ENCODE data around the gene ERFE.

The ERFE gene

DNA sequence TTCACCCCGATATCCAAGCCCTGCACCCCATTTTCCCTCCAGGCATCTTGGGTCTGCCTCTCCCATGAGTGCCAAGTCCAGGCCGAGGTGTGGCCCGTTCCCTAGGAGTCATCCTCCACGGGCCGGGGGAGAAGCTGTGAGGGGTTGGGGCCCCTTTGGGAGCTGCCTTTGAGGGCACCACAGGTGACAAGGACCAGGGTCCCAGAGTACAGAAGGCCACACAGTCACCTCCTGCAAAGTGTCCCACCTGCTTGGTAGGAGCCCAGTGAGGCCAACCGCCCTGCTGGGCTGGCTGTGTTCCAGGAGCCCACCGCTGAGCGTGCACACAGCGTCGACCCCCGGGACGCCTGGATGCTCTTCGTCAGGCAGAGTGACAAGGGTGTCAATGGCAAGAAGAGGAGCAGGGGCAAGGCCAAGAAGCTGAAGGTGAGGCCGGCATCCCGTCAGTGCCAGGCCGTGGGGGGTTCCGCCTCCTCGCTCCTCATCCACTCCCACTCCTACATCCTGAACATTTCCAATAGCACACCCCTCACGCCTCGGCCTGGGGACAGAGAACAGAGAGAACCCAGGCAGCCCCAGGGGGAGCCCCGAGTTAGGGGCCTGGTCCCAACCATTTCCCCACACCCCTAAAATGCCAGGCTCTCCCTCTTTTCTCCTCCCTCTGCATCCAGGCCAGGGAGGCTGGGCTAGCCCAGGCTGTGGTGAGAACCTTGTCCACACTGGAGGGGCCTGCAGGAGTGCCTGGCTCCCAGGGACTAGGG is 2.7 kb downstream of the ERFE start:
- no peaks in the 10 kb centered on the region for H3K9me3 ChIP-seq (ENCODE audit: insufficient read depth, low read length, severe bottlenecking)
- no peak overlapping the region for H3K4me3 ChIP-seq (ENCODE audit: low read depth in 1 of 2, low read length in 2 of 2)
- no peaks in the 10 kb centered on the region for H3K79me2 ChIP-seq (ENCODE audit: insufficient read depth, low read length)
- DNase-seq: no peak
- H4K20me1 ChIP-seq (ENCODE audit: insufficient read depth, low read length): no peaks in the 10 kb centered on the region; the same call in 1 of the 2 replicates
- no peaks in the 10 kb centered on the region for H3K27me3 ChIP-seq (ENCODE audit: insufficient read depth, low read length, poor library complexity)
- no peak overlapping the region for H3K27ac ChIP-seq (ENCODE audit: low read length)
- no peaks in the 10 kb centered on the region for H3K36me3 ChIP-seq (ENCODE audit: insufficient read depth, low read length)
- no peak overlapping the region for H3K4me2 ChIP-seq (ENCODE audit: insufficient read depth, low read length)
- no peak overlapping the region for H2AFZ ChIP-seq (ENCODE audit: low read depth, low read length)
- no peaks in the 10 kb centered on the region for H3K4me1 ChIP-seq (ENCODE audit: insufficient read depth, low read length)
- no peak for ATAC-seq (ENCODE audit: insufficient read depth, low read depth)
- TF ChIP-seq EZH2 (IDR thresholded peaks at IDR 0.05; ENCODE audit: borderline replicate concordance, low read depth, low read length, severe bottlenecking) (no peak), CTCF (IDR thresholded peaks at IDR 0.05; ENCODE audit: borderline replicate concordance, extremely low read depth, low read length, poor library complexity, severe bottlenecking) (no peak)
- no peak overlapping the region for H3K9ac ChIP-seq (ENCODE audit: low read depth, low read length)

DNA sequence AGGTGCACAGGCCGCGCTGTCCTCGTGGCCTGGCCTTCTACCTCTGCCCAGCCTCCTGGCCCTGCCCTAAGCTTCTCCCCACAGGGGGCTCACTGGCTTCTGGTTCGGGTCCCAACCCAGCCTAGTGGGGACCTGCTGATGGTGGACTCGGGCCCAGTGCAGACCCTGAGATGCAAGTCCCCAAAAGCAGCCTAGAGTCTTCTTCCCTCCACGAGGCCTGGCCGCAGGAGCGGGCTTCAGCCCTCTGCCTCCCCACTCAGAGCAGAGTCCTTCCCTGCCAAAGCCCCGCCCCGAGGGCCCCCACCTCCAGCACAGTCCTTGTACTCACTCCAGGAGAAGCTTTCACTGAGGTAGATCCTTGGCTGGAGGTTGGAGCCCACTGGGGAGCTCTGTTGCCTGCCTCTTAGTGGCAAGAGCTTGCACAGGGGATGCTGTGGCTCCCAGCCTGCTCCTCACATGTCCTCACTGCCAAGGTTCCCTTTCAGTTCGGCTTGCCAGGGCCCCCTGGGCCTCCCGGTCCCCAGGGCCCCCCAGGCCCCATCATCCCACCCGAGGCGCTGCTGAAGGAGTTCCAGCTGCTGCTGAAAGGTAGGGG is 3.6 kb downstream of the ERFE start:
- no peak for TF ChIP-seq CTCF (IDR thresholded peaks at IDR 0.05; ENCODE audit: borderline replicate concordance, extremely low read depth, low read length, poor library complexity, severe bottlenecking)
- TF ChIP-seq EZH2 (IDR thresholded peaks at IDR 0.05; ENCODE audit: borderline replicate concordance, low read depth, low read length, severe bottlenecking): no peak
- H3K27me3 ChIP-seq (ENCODE audit: insufficient read depth, low read length, poor library complexity): no peaks in the 10 kb centered on the region
- H3K27ac ChIP-seq (ENCODE audit: low read length): no peak overlapping the region
- no peaks in the 10 kb centered on the region for H3K4me1 ChIP-seq (ENCODE audit: insufficient read depth, low read length)
- H2AFZ ChIP-seq (ENCODE audit: low read depth, low read length): no peak overlapping the region
- ATAC-seq (ENCODE audit: insufficient read depth, low read depth): no peak
- H3K9me3 ChIP-seq (ENCODE audit: insufficient read depth, low read length, severe bottlenecking): no peaks in the 10 kb centered on the region
- DNase-seq: no peak
- H3K36me3 ChIP-seq (ENCODE audit: insufficient read depth, low read length): no peaks in the 10 kb centered on the region
- no peak overlapping the region for H3K4me3 ChIP-seq (ENCODE audit: low read depth in 1 of 2, low read length in 2 of 2)
- H4K20me1 ChIP-seq (ENCODE audit: insufficient read depth, low read length): peaks cover 3% of the 10 kb centered on the region; the same call in 1 of the 2 replicates
- no peaks in the 10 kb centered on the region for H3K79me2 ChIP-seq (ENCODE audit: insufficient read depth, low read length)
- no peak overlapping the region for H3K4me2 ChIP-seq (ENCODE audit: insufficient read depth, low read length)
- no peak overlapping the region for H3K9ac ChIP-seq (ENCODE audit: low read depth, low read length)

DNA sequence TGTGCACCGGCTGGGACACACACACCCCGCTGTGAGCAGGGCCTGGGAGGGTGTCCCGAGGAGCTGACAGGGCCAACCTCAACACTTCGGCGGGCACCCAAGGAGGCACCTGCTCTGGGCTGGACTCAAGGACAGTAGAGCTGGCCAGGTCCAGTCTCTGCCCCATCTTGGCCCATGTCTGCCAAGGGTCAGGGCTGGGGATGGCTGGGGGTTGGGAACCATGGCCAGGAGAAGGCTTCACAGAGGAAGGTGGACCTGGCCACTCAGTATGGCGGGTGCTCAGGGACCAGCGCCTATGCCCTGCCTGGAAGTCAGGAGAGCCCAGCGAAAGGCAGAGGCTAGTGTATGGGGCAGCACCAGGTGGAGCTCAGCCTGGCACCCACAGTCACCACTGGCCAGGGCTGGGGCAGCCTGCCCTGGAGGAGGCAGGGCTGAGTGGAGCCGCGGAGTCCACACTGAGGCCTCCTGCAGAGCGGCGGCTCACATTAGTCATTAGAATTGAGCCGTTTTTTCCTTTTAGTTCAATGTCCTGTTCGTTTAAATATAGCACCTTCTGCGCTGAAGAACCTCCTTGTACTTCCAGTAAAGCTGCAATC is 4.2 kb downstream of the ERFE start:
- no peak overlapping the region for H3K9ac ChIP-seq (ENCODE audit: low read depth, low read length)
- no peak for TF ChIP-seq CTCF (IDR thresholded peaks at IDR 0.05; ENCODE audit: borderline replicate concordance, extremely low read depth, low read length, poor library complexity, severe bottlenecking)
- no peak for TF ChIP-seq EZH2 (IDR thresholded peaks at IDR 0.05; ENCODE audit: borderline replicate concordance, low read depth, low read length, severe bottlenecking)
- no peaks in the 10 kb centered on the region for H3K4me1 ChIP-seq (ENCODE audit: insufficient read depth, low read length)
- H2AFZ ChIP-seq (ENCODE audit: low read depth, low read length): no peak overlapping the region
- no peak for DNase-seq
- H3K4me2 ChIP-seq (ENCODE audit: insufficient read depth, low read length): no peak overlapping the region
- ATAC-seq (ENCODE audit: insufficient read depth, low read depth): no peak
- H3K9me3 ChIP-seq (ENCODE audit: insufficient read depth, low read length, severe bottlenecking): no peaks in the 10 kb centered on the region
- H3K79me2 ChIP-seq (ENCODE audit: insufficient read depth, low read length): no peaks in the 10 kb centered on the region
- no peak overlapping the region for H3K27ac ChIP-seq (ENCODE audit: low read length)
- H4K20me1 ChIP-seq (ENCODE audit: insufficient read depth, low read length): peaks cover 4% of the 10 kb centered on the region; the same call in 1 of the 2 replicates
- 0 out of 2 replicates have a peak, but pooled peaks cover 2% of the 10 kb centered on the region for H3K36me3 ChIP-seq (ENCODE audit: insufficient read depth, low read length)
- H3K27me3 ChIP-seq (ENCODE audit: insufficient read depth, low read length, poor library complexity): no peaks in the 10 kb centered on the region
- H3K4me3 ChIP-seq (ENCODE audit: low read depth in 1 of 2, low read length in 2 of 2): no peak overlapping the region
